HPDE6-E6E7 (cell line): ENCODE data around the gene GGTA1.
"Not testable (repeated sequence)": the region's sequence is repeated elsewhere in the genome, so short reads cannot be mapped to it uniquely, and the experiment has no call there.

Experiments used
- DNase-seq: peaks from one replicate; pipeline ENCODE4 v3.0.0; 2011; ENCODE audit warnings: missing footprints; ENCODE audit errors: extremely low spot score

The GGTA1 gene

DNA sequence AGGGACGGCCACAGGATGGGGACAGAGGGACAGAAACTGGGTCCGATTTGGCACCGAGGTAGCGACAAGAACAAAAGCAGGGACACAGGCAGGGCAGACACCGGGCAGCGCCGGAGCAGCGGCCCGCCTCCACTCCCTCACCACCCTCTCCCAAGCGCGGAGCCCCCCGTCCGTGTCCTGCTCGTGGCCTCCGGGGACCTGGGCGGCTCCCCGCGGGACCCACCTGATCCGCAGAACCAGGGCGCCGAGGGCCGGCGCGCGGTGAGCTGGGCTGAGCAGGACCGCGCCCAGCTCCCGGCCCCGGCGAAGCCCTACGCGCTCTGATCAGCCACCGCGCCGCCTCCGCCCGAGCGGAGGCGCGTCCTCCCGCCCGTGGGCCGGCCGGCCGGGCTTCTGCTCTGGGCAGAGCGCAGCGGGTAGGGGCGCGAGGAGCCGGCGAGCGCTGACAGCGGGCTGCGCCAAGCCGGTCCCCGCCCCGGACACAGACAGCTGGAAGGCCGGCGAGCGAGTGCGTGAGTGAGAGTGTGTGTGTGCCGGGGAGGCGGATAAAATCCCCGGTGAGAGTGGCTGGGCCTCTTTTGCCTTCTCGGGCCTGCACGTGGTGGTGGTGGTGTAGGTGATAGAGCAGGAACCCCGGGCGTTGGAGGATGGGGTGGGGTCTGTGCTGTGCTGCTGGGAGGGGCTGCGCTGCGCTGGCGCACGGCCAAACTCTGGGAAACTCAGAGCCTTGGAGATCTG lies at the start of gene GGTA1:
Gene GGTA1 (minus strand): TSS at position 418 of the 738 bp plus-strand sequence. CDS start 31,922 bp downstream, outside the sequence.
- DNase-seq: peak; percentile 39

GRCh38 chr9:121548666-121549065 lies 49.0 kb upstream of the GGTA1 start:
- no peak for DNase-seq

DNA sequence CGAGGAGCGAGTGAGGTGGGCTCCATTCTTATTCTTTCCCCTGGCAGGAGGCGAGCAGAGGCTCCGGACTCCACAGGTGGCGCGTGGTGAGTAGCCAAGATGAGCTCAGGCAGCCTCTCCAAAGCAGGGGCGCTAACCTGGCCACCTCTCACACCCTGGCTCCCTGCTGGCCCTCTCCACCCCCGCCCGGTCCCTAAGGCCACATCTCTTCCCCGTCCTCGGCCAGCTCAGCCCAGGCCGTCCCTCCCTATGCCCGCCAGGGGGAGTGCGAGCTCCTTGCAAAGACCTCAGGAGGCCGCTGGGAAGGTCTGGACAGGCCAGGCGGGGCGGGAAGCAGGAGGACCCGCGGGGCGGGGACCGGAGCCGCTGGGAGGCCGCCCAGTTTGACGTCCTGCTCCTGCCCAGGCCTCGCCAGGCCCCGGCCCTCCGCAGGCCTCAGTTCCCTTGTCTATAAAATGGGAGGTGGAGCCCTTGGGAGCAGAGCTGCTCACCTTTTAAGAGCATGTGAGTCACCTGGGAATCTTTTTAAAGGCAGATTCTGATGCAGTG lies 46.3 kb upstream of the GGTA1 start:
- DNase-seq: peak; percentile 87

DNA sequence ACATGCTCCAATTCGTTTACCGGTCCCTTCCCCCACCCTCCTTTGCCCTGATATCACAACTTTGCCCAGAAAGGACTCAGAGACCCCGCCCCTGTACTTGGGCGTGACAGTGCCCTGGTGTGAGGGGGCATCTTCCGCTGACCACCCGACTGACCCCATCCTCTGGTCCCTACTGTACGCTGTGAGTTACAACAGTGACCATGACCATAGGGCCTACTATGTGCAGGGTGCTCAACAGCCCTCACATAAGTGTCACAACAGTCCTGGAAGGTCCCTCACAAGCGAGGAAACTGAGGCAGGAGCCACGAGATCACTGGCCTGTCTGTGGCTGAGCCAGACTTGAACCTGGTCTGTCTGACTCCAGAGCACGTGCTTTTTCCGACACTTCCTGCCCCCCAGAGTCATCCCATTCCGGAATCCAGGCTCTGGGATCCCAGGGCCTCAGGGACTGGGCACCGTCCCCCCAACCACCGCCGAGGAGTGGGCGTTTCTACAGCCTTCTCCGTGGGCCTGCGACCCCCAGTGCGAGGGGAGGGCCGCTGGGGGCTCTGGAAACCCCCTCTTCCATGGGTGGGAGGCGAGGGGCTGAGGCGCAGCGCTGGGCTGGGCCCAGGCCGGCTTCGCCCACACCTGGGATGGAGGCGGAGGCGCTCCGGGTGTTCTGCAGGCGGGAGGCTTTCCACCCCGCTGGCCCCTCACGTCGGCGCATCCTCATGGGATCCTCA lies 45.7 kb upstream of the GGTA1 start:
- DNase-seq: no peak

- DNase-seq: no peak
Measured at GRCh38 chr9:121542025-121542424, 42.4 kb upstream of the GGTA1 start.

DNA sequence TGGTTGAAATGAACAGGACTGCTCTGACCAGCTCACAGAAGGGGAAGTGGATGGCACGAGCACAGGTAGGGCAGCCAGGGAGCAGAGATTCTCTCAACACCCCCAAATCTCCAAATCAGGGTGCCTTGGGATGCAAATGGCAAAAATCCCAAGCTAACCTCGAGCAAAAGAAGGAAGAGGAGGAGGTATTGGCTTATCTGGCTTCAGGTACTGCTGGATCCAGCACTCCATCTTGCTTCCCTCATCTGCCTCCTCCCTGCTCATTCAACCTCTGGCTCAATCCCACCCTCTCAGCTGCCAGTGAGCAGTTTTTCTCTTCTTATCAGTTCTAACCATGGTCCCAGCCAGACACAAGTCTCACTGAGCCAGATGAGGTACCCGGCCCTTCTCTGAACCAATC lies 41.6 kb upstream of the GGTA1 start:
- no peak for DNase-seq

GRCh38 chr9:121538221-121538620 lies 38.6 kb upstream of the GGTA1 start:
- no peak for DNase-seq

GRCh38 chr9:121537283-121537682 lies 37.6 kb upstream of the GGTA1 start:
- no peak for DNase-seq

DNA sequence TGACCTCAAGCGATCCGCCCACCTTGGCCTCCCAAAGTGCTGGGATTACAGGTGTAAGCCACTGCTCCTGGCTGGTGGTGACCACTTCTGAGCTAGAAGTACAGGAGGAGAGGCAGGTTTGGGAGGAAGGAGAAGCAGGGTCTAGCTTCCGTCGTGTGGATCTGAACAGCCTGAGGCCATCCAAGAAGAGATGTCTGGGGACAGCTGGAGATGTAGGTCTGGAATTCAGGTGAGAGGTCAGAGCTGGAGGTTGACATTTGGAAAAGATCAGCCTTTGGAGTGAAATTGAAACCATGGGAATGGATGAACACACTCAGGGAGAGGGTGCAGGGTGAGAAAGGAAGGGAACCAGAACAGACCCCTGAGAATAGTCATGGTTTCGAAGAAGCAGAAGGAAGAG lies 33.2 kb upstream of the GGTA1 start:
- no peak for DNase-seq

- DNase-seq: peak; percentile 41
Measured at GRCh38 chr9:121529237-121529987, 29.8 kb upstream of the GGTA1 start.

- no peak for DNase-seq
Measured at GRCh38 chr9:121528642-121529041, 29.0 kb upstream of the GGTA1 start.

DNA sequence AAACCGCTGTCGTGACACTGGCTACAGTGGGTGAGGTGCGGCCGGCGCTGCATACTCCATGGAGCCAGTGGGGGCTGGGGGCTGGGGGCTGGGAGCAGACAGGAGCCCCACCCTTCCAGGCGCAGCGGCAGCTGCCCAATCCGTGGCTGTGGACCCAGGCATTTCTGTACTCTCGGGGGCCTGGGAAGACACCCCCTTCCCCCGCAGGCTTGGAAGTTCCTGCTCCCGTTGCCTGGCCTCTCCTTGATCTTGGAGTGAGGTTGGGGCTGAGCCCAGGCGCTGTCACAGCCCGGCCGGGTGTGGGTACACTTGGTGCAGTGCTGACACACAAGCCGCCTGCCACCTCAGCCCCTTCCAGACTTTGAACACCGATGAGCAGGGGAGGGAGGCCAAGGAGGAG lies 27.7 kb upstream of the GGTA1 start:
- DNase-seq: no peak

DNA sequence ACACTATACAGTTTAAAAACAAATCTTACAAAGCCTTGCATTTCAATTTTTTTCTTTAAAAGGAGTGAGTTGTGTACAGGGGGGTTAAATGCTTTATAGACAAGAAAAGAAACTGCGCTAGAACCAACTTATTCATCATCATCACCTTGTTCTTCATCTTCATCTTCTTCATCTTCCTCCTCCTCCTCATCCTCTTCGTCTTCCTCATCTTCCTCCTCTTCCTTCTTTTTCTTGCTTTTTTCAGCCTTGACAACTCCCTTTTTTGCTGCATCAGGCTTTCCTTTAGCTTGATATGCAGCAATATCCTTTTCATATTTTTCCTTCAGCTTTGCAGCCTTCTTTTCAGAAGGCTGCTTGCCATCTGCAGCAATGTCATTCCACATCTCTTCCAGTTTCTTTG lies 20.0 kb upstream of the GGTA1 start:
- not testable (repeated sequence) for DNase-seq

GRCh38 chr9:121518634-121519033 lies 19.0 kb upstream of the GGTA1 start:
- no peak for DNase-seq

DNA sequence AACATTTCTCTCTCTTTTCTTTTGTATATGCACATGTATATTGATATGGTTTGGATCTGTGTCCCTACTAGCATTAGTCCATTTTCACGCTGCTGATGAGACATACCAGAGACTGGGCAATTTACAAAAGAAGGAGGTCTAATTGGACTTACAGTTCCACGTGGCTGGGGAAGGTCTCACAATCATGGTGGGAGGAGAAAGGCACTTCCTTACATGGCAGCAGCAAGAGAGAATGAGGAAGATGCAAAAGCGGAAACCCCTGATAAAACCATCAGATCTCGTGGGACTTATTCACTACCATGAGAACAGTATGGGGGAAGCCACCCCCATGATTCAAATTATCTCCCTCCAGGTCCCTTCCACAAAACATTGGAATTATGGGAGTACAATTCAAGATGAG lies 13.5 kb upstream of the GGTA1 start:
- DNase-seq: not testable (repeated sequence)

GRCh38 chr9:121510766-121511550 lies 11.3 kb upstream of the GGTA1 start:
- DNase-seq: no peak

DNA sequence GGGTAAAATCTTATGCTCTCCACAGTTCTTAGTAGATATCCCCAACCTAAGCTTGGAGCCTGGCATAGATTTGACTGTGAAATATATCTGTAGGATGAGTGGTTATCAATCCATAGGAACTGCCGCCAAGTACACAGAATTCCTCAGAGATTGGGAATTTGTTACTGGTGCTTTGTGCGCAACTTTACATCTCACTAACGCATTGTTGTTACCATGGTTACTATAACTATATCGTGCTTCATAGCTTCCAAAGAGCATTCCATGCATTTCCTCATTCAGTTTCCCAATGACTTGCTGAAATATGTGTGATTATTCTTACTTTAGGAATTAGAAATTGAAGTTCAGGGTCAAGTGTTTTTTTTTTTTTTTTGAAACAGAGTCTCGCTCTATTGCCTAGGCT lies 9.5 kb upstream of the GGTA1 start:
- no peak for DNase-seq

GRCh38 chr9:121508415-121508814 lies 8.8 kb upstream of the GGTA1 start:
- DNase-seq: no peak

DNA sequence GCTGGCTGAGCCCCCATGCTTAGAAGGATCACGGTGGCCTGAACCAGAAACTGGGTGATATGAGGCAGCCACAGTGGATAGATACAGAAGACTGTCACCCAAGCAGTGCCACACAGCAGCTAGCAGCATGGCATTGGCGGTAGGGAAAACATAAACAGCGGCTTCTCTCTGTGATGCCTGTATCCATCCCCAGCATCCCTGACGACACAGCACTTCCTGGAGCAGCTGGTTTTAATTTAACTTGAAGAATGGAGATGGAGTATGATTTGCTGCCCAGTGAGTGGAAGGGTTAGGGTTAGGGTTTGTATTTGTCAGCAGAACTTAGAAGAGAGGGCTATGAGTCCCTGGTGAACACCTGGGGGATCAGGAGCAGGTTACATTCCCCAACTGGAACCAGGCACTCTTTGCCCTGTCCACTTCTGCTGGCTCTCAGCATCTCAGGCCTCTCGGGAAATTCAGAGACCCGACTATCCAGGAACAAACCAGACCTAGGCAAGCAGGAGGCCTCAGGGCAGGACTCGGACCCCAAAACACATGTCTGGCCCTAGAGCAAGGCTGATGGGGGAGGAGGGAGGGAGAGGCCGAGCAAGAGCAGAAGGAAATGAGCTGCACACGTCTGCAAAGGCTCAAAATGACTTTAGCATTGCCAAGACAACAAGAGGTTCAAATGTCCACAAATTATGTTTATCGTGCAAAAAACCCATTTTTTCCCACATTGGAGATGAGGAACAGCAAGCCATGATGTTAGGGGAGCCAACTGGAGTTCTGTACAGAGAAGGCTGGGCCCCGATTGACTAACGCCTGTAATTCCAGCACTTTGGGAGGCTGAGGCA lies 6.5 kb upstream of the GGTA1 start:
- DNase-seq: no peak

- DNase-seq: no peak
Measured at GRCh38 chr9:121503444-121503843, 3.8 kb upstream of the GGTA1 start.

GRCh38 chr9:121500165-121500478 lies 478 bp upstream of the GGTA1 start:
- no peak for DNase-seq
